GM12878 (cell line): Measurements from ENCODE around the gene FRS3. TPM values are rescaled to one million over a fixed set of nuclear protein-coding genes. Genes with fewer than 3 reads are reported as not detected.

Experiments used
- ATAC-seq: fragments of 200-7000 bp; cut with Tn5 transposase; 3 replicates; pipeline ENCODE4 v1.9.1; 2020; ENCODE audit warnings: mild to moderate bottlenecking, moderate library complexity
- BruUV-seq: library from RNA; stranded (reverse); fragments of 400-500 nt; replicated peaks from 2 replicates; lab custom pipeline; 2021; lab: Mats Ljungman, UMichigan
- CTCF ChIA-PET: fragments of 300-600 bp; sonication (Branson Sonifier 250); formaldehyde crosslinking; extraction: SDS; loops from one replicate; lab custom pipeline; 2021; ENCODE audit warnings: inconsistent platforms; lab: Yijun Ruan, JAX
- POLR2A ChIA-PET: fragments of 350-600 bp; formaldehyde crosslinking; extraction: SDS; loops from one replicate; lab custom pipeline; 2021; ENCODE audit warnings: inconsistent platforms; lab: Charles Lee
- RAD21 ChIA-PET: fragments of 300-600 bp; sonication (Branson Sonifier 250); formaldehyde crosslinking; loops from one replicate; lab custom pipeline; 2023; ENCODE audit warnings: antibody characterized with exemption; ENCODE audit not compliant: unreplicated experiment; lab: Charles Lee
- SMC1A ChIA-PET: fragments of 300-600 bp; sonication (Branson Sonifier 250); formaldehyde crosslinking; loops from one replicate; lab custom pipeline; 2023; ENCODE audit not compliant: unreplicated experiment, uncharacterized antibody; lab: Charles Lee
- DNase-seq: peaks from one replicate; pipeline ENCODE4 v3.0.0-alpha.2; 2011; ENCODE audit warnings: low read depth, low spot score
- FAIRE-seq: peaks from 3 replicates; lab custom pipeline; 2011; peaks lifted over from hg19 to GRCh38; lab: Jason Lieb, UNC
- H2AFZ ChIP-seq: 2 replicates; pipeline ENCODE4 v1.6.0; 2011; ENCODE audit warnings: low read depth, low read length, control low read depth; ENCODE audit not compliant: control insufficient read depth
- H3K27ac ChIP-seq: 2 replicates; pipeline ENCODE4 v1.5.1; 2011; ENCODE audit warnings: control low read depth; ENCODE audit not compliant: control insufficient read depth, insufficient read depth
- H3K27me3 ChIP-seq, 2 experiments: replicated peaks in 1 of 2; 2 replicates each; pipeline versions ENCODE4 v1.6.0 to v1.6.1; 2011; ENCODE audit warnings: low read length in 1 of 2; ENCODE audit not compliant: control insufficient read depth in 2 of 2, insufficient read depth in 2 of 2
- H3K36me3 ChIP-seq, 2 experiments: 2 replicates each; pipeline ENCODE4 v1.5.1; 2011; ENCODE audit warnings: low read length in 1 of 2; ENCODE audit not compliant: control insufficient read depth in 2 of 2, insufficient read depth in 2 of 2
- H3K4me1 ChIP-seq: 2 replicates; pipeline ENCODE4 v1.6.1; 2011; ENCODE audit warnings: mild to moderate bottlenecking, low read length, moderate library complexity, mixed read lengths; ENCODE audit not compliant: control insufficient read depth, insufficient read depth
- H3K4me2 ChIP-seq: 2 replicates; pipeline ENCODE4 v1.6.0; 2011; ENCODE audit warnings: control low read depth; ENCODE audit not compliant: control insufficient read depth, insufficient read depth
- H3K4me3 ChIP-seq: fragments of 200-600 bp; sonication (generic); 2 replicates; pipeline ENCODE4 v1.5.1; 2016
- H3K79me2 ChIP-seq: 2 replicates; pipeline ENCODE4 v1.6.0; 2011; ENCODE audit warnings: low read length; ENCODE audit not compliant: control insufficient read depth, insufficient read depth
- H3K9ac ChIP-seq: 2 replicates; pipeline ENCODE4 v1.8.0; 2011; ENCODE audit warnings: low read length, control low read depth, mixed read lengths; ENCODE audit not compliant: control insufficient read depth, insufficient read depth
- H3K9me3 ChIP-seq: replicated peaks from 3 replicates; pipeline ENCODE4 v1.5.1; 2011; ENCODE audit warnings: mild to moderate bottlenecking, low read length; ENCODE audit not compliant: control insufficient read depth, insufficient read depth
- H4K20me1 ChIP-seq: 2 replicates; pipeline ENCODE4 v1.6.0; 2011; ENCODE audit not compliant: control insufficient read depth, insufficient read depth
- CBX3 ChIP-seq: fragments of 200-600 bp; sonication (generic); IDR thresholded peaks from 2 replicates; pipeline ENCODE4 v1.6.1; 2016; ENCODE audit warnings: low read depth, borderline replicate concordance
- CHD4 ChIP-seq: fragments of 200-600 bp; sonication (generic); IDR thresholded peaks from 2 replicates; pipeline ENCODE4 v1.6.1; 2016; ENCODE audit warnings: mild to moderate bottlenecking
- FOS ChIP-seq: IDR thresholded peaks from 3 replicates; pipeline ENCODE4 v1.6.1; 2011; ENCODE audit warnings: borderline replicate concordance; ENCODE audit not compliant: insufficient read length; ENCODE audit errors: extremely low read depth
- MEF2A ChIP-seq: IDR thresholded peaks from 2 replicates; pipeline ENCODE4 v1.6.1; 2011; ENCODE audit warnings: low read depth, mild to moderate bottlenecking, low read length, moderate library complexity; ENCODE audit not compliant: insufficient read depth
- PML ChIP-seq: IDR thresholded peaks from 2 replicates; pipeline ENCODE4 v1.6.1; 2012; ENCODE audit warnings: low read length, inconsistent platforms
- RFX5 ChIP-seq: IDR thresholded peaks from 2 replicates; pipeline ENCODE4 v1.6.1; 2011; ENCODE audit warnings: low read depth, low read length, improper control_type of control experiment
- SMAD5 ChIP-seq: IDR thresholded peaks from 2 replicates; pipeline ENCODE4 v1.6.1; 2016; ENCODE audit warnings: antibody characterized with exemption, low read depth
- SMC3 ChIP-seq: IDR thresholded peaks from 2 replicates; pipeline ENCODE4 v1.6.1; 2011; ENCODE audit warnings: low read length, improper control_type of control experiment, borderline replicate concordance
- ZNF622 ChIP-seq: fragments of 450-650 bp; IDR thresholded peaks from 2 replicates; pipeline ENCODE4 v1.6.1; 2017; ENCODE audit warnings: mild to moderate bottlenecking, inconsistent platforms
- WGBS: methylation state at CpG from one replicate; pipeline ENCODE4 v1.1.6; 2016; ENCODE audit warnings: low lambda C conversion rate; ENCODE audit not compliant: insufficient replicate concordance, insufficient coverage; ENCODE audit errors: missing lambda C conversion rate; 5-methylcytosine and 5-hydroxymethylcytosine counted together
- in situ Hi-C: fragments of 300-500 bp; cut with MboI; formaldehyde crosslinking; loops from 9 replicates; pipeline ENCODE4 v1.14.3; 2018; ENCODE audit warnings: mixed read lengths
- intact Hi-C: fragments of 100-400 bp; cut with micrococcal nuclease; formaldehyde crosslinking; loops from one replicate; pipeline ENCODE4 v1.14.2; 2022; ENCODE audit not compliant: unreplicated experiment
- polyA plus RNA-seq, 11 experiments: library from polyadenylated mRNA; depleted of rRNA in 4 of 11; unstranded in 6 of 11; stranded (reverse) in 5 of 11; fragments of >200 nt; fragmentation: Nextera tagmentation in 4 of 11; fragmentation: Illumina TruSeq in 1 of 11; extraction: Ambion mirVana in 4 of 11; extraction: Trizol in 1 of 11; gene quantifications; 1 replicate in 1 of 11; 2 replicates in 10 of 11; pipeline versions ENCODE4 v1.2.1 to v1.2.3, GENCODE V29; 2011 to 2016; ENCODE audit warnings: inconsistent platforms in 2 of 11, missing spikeins in 2 of 11, low read depth in 1 of 11
- total RNA-seq, 4 experiments: library from RNA; depleted of rRNA in 3 of 4; stranded (reverse); fragments of >200 nt in 3 of 4; fragmentation: Illumina TruSeq in 1 of 4; extraction: Trizol in 1 of 4; gene quantifications; 2 replicates each; pipeline versions ENCODE4 v1.2.1 to v1.2.3, GENCODE V29; 2013 to 2021
- TF ChIP-seq, protein P1 (sequence below): fragments of 450-650 bp; conservative IDR thresholded peaks from 2 replicates; pipeline ENCODE4 v1.6.1; 2017; ENCODE audit warnings: mild to moderate bottlenecking, moderate library complexity
- TF ChIP-seq, protein P2 (sequence below): fragments of 450-650 bp; IDR thresholded peaks from 2 replicates; pipeline ENCODE4 v1.6.1; 2017; ENCODE audit warnings: mild to moderate bottlenecking, low read depth, inconsistent platforms; ENCODE audit not compliant: poor library complexity, severe bottlenecking

FRS3 gene
- total and polyA plus RNA-seq, 10 of the 15 experiments (the other 5 are each of a cell fraction or from before 2014, with no cell fraction given) = 0.05 to 3.4 (median 1.5) TPM

DNA sequence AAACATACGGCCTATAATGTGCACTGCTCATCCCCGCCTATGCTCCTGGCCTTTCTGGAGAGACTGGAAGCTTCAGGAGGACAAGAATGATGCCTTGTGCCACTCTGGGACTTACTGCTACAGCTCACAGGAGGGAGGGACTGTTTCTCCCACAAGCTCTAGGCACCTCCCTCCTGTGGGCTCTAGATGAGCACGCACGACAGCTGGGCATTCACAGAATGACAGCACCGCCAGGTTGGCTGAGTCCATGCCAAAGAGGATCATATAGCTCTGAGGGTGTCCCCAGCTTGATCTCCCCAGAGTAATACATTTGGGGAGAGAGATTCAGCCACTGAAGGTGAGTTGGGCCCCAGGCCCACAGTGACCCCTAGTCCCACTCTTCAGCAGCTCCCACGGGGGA is 22.4 kb downstream of the FRS3 start:
- no TSS peak for BruUV-seq
- H3K79me2 ChIP-seq = no peaks in the 10 kb centered on the region
- WGBS = 43% methylated on average over 6 of the region's 6 CpGs
- H3K4me2 ChIP-seq = no peak overlapping the region
- in situ Hi-C loops (no loop called here), intact Hi-C loops (no loop called here)
- H3K27ac ChIP-seq = no peak overlapping the region
- H3K4me1 ChIP-seq = no peaks in the 10 kb centered on the region
- H4K20me1 ChIP-seq = no peaks in the 10 kb centered on the region
- H3K9me3 ChIP-seq = no peaks in the 10 kb centered on the region
- H3K4me3 ChIP-seq = no peak overlapping the region
- DNase-seq = no peak
- no peaks in the 10 kb centered on the region for H3K36me3 ChIP-seq
- TF ChIP-seq RFX5 = no peak
- TF ChIP-seq CBX3 = no peak
- TF ChIP-seq FOS = no peak
- TF ChIP-seq, protein P1, sequence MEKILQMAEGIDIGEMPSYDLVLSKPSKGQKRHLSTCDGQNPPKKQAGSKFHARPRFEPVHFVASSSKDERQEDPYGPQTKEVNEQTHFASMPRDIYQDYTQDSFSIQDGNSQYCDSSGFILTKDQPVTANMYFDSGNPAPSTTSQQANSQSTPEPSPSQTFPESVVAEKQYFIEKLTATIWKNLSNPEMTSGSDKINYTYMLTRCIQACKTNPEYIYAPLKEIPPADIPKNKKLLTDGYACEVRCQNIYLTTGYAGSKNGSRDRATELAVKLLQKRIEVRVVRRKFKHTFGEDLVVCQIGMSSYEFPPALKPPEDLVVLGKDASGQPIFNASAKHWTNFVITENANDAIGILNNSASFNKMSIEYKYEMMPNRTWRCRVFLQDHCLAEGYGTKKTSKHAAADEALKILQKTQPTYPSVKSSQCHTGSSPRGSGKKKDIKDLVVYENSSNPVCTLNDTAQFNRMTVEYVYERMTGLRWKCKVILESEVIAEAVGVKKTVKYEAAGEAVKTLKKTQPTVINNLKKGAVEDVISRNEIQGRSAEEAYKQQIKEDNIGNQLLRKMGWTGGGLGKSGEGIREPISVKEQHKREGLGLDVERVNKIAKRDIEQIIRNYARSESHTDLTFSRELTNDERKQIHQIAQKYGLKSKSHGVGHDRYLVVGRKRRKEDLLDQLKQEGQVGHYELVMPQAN = no peak
- TF ChIP-seq CHD4 = no peak
- TF ChIP-seq ZNF622 = no peak
- TF ChIP-seq SMC3 = no peak
- TF ChIP-seq SMAD5 = no peak
- TF ChIP-seq MEF2A = no peak
- TF ChIP-seq, protein P2, sequence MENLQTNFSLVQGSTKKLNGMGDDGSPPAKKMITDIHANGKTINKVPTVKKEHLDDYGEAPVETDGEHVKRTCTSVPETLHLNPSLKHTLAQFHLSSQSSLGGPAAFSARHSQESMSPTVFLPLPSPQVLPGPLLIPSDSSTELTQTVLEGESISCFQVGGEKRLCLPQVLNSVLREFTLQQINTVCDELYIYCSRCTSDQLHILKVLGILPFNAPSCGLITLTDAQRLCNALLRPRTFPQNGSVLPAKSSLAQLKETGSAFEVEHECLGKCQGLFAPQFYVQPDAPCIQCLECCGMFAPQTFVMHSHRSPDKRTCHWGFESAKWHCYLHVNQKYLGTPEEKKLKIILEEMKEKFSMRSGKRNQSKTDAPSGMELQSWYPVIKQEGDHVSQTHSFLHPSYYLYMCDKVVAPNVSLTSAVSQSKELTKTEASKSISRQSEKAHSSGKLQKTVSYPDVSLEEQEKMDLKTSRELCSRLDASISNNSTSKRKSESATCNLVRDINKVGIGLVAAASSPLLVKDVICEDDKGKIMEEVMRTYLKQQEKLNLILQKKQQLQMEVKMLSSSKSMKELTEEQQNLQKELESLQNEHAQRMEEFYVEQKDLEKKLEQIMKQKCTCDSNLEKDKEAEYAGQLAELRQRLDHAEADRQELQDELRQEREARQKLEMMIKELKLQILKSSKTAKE = no peak
- no peak for TF ChIP-seq PML
- POLR2A ChIA-PET = no interaction called here
- FAIRE-seq = no peak
- no peak for ATAC-seq
- H2AFZ ChIP-seq = no peak overlapping the region
- H3K27me3 ChIP-seq = peaks cover 0 to 4% of the 10 kb centered on the region in 2 experiments; a peak in 2 of 4 replicates
- RAD21 ChIA-PET = no interaction called here
- CTCF ChIA-PET = interaction anchor here (0.7 kb wide), 1 partner anchor 28 kb away, joined by 4 read pairs; no protein-coding TSS in a partner anchor
- SMC1A ChIA-PET = no interaction called here
- no peak overlapping the region for H3K9ac ChIP-seq
